Parathyroid adenoma (tissue), 2 donors: ENCODE data around the gene IFNA10.
"Not testable (repeated sequence)": the region's sequence is repeated elsewhere in the genome, so short reads cannot be mapped to it uniquely, and the experiment has no call there.

Experiments
- H2AFZ ChIP-seq: fragments of 300-600 bp; sonication (generic); one replicate; pipeline ENCODE4 v1.7.0; 2017; ENCODE audit warnings: antibody characterized with exemption, mild to moderate bottlenecking
- H3K27ac ChIP-seq: fragments of 300-600 bp; sonication (generic); one replicate; pipeline ENCODE4 v1.7.0; 2017
- H3K27me3 ChIP-seq: fragments of 300-600 bp; sonication (generic); one replicate; pipeline ENCODE4 v1.7.0; 2017; ENCODE audit warnings: low read length; ENCODE audit not compliant: control insufficient read depth, insufficient read depth
- H3K36me3 ChIP-seq: fragments of 300-600 bp; sonication (generic); one replicate; pipeline ENCODE4 v1.7.0; 2017; ENCODE audit warnings: low read length; ENCODE audit not compliant: control insufficient read depth, insufficient read depth
- H3K4me1 ChIP-seq: fragments of 300-600 bp; sonication (generic); one replicate; pipeline ENCODE4 v1.7.0; 2017; ENCODE audit warnings: control low read depth
- H3K4me2 ChIP-seq: fragments of 300-600 bp; sonication (generic); one replicate; pipeline ENCODE4 v1.7.0; 2017; ENCODE audit warnings: low read length
- H3K4me3 ChIP-seq: fragments of 300-600 bp; sonication (generic); one replicate; pipeline ENCODE4 v1.7.0; 2017; ENCODE audit warnings: low read depth, low read length
- H3K79me2 ChIP-seq: fragments of 300-600 bp; sonication (generic); one replicate; pipeline ENCODE4 v1.7.0; 2017; ENCODE audit warnings: control low read depth
- H3K9ac ChIP-seq: fragments of 300-600 bp; sonication (generic); one replicate; pipeline ENCODE4 v1.7.0; 2017; ENCODE audit warnings: mild to moderate bottlenecking
- H3K9me3 ChIP-seq: fragments of 300-600 bp; sonication (generic); one replicate; pipeline ENCODE4 v1.7.0; 2017; ENCODE audit warnings: low read length; ENCODE audit not compliant: control insufficient read depth
- CTCF ChIP-seq: fragments of 300-600 bp; sonication (generic); IDR thresholded peaks from one replicate; pipeline ENCODE4 v1.7.0; 2017; ENCODE audit warnings: antibody characterized with exemption, mild to moderate bottlenecking
- donor health status: primary hyperparathyroidism.

IFNA10 gene

GRCh38 chr9:21233258-21233657, 26.3 kb upstream of the IFNA10 start:
- no peaks in the 10 kb centered on the region for H3K4me1 ChIP-seq
- no peak overlapping the region for H3K4me2 ChIP-seq
- no peaks in the 10 kb centered on the region for H3K9me3 ChIP-seq
- H2AFZ ChIP-seq = no peak overlapping the region
- no peak for TF ChIP-seq CTCF
- H3K27ac ChIP-seq = no peak overlapping the region
- H3K36me3 ChIP-seq = no peaks in the 10 kb centered on the region
- no peak overlapping the region for H3K4me3 ChIP-seq
- H3K27me3 ChIP-seq = no peaks in the 10 kb centered on the region
- no peaks in the 10 kb centered on the region for H3K79me2 ChIP-seq
- no peak overlapping the region for H3K9ac ChIP-seq

GRCh38 chr9:21228122-21228521, 21.2 kb upstream of the IFNA10 start, which contains the start of gene IFNA17:
TSS of gene IFNA17 (minus strand) at chr9:21228222. CDS start at chr9:21228173, 49 bp downstream.
- Histone ChIP-seq H3K9ac (no peak within 1 kb of the TSS), H3K4me1 (no peaks in the 10 kb centered on the region), H3K27me3 (no peaks in the 10 kb centered on the region), H3K4me2 (no peak within 1 kb of the TSS), H3K4me3 (no peak within 1 kb of the TSS), H3K27ac (no peak within 1 kb of the TSS), H2AFZ (no peak within 1 kb of the TSS), H3K36me3 (no peaks in the 10 kb centered on the region), H3K79me2 (no peaks in the 10 kb centered on the region), H3K9me3 (no peaks in the 10 kb centered on the region)
- no peak for TF ChIP-seq CTCF

DNA sequence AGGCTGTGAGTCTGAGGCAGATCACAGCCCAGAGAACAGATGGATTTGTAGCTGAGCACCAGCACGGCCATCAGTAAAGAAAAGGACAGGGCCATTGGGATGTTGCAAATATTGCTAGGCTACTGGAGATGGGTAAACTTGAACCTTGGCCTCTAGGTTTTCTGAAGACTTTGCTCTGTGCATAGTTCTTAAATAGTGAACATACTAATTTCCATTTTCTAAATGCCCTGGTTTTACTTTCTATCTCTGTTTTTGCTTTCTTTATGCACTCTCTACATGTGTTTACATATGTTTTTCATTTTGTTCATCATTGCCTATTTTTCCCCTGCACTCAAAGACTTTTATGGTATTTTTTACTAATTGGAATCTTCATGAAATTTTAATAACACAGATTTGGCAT, 10.3 kb upstream of the IFNA10 start, which contains the start of gene IFNA16:
TSS of gene IFNA16 (minus strand) at position 101 of the 400 bp plus-strand sequence. CDS start at position 95, 6 bp downstream.
- H3K4me2 ChIP-seq, H3K79me2 ChIP-seq, H3K4me1 ChIP-seq, H3K4me3 ChIP-seq, H3K27ac ChIP-seq, H3K9ac ChIP-seq, H2AFZ ChIP-seq, H3K9me3 ChIP-seq, H3K36me3 ChIP-seq, H3K27me3 ChIP-seq: not testable (repeated sequence)

DNA sequence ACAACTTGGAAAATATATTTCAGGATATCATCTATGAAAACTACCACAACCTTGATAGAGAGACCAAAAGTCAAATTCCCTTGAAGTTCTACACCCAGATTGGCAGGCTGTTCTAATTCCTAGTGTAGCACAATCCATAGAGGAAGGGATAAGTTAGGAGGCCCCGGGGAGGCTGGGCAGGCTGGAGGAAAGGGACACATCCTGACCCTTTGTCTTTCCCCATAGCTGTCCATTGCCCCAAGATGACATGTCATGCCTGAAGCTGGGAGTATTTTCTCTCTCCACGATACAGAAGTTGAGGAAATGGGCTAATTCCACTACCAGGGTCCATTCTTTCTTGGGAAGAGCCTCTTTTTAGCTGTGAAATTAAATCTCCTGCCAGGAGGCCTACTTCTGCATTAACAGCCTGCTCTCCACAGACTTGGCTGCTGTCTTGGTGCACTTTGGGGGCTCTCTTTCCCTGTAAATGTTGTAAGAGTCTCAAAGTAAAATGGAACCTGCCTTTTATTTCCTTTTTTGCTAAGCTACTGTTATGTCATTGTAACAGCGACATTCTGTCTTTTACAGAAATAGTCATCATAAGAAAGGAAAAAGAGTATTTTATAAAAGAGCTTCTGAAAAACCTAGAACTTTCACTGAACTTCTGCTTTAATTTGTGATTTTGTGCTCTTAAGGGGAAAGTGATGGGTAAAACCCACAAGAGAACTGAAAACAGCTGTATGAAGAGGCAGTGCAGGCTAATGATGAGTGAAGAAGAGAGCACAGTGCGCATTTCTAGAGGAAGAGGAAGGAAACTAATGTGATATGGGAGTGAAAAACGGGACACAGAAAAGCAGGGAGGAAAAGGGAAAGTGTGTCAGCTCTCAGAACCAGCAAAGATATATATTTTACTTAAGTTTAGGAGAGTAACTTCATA, 6.7 kb upstream of the IFNA10 start:
- not testable (repeated sequence) for H3K79me2 ChIP-seq, H3K27me3 ChIP-seq, H3K4me3 ChIP-seq, H3K27ac ChIP-seq, H2AFZ ChIP-seq, H3K36me3 ChIP-seq, H3K4me1 ChIP-seq, H3K9me3 ChIP-seq, H3K4me2 ChIP-seq, H3K9ac ChIP-seq

DNA sequence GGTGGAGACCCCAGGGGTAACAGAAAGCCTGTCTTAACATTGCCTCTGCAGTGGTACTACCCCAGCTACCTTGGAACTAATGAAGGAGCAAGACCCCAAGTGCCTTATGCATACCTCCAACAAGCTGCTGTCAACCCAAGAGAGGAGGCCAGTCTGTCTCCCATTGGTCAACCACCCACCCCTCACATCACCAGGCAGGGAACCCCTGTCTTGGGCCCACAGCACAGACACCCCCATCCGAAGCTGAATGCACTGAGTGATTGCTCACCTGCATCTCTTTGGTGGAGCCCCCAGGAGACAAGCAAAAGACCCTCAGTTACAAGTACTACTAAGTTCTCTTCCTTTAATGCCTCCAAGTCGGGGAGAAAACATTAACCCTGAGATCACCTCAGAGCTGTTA, 5.2 kb upstream of the IFNA10 start:
- not testable (repeated sequence) for H3K4me3 ChIP-seq, H3K4me1 ChIP-seq, H3K79me2 ChIP-seq, H3K9me3 ChIP-seq, H3K36me3 ChIP-seq, H3K4me2 ChIP-seq, H2AFZ ChIP-seq, H3K27me3 ChIP-seq, H3K9ac ChIP-seq, H3K27ac ChIP-seq

- not testable (repeated sequence) for H3K9me3 ChIP-seq, H3K4me3 ChIP-seq, H3K79me2 ChIP-seq, H3K27me3 ChIP-seq, H3K36me3 ChIP-seq, H3K27ac ChIP-seq, H2AFZ ChIP-seq, H3K9ac ChIP-seq, H3K4me2 ChIP-seq, H3K4me1 ChIP-seq
These were observed 3.8 kb upstream of the IFNA10 start for GRCh38 chr9:21210782-21211181.
